Transverse colon (tissue), 4 donors: ENCODE measurements around the gene DALRD3. TPM values are rescaled to one million over a fixed set of nuclear protein-coding genes. Genes with fewer than 3 reads are reported as not detected.

Experiments
- DNase-seq: peaks from one replicate; pipeline ENCODE4 v3.0.0-alpha.2; 2019
- H3K27ac ChIP-seq, 4 donors: fragments of 200-600 bp; sonication (generic); 2 replicates each; pipeline ENCODE4 v1.5.1; 2016 to 2018; ENCODE audit warnings: inconsistent platforms in 4 of 4
- H3K27me3 ChIP-seq: fragments of 200-600 bp; sonication (generic); 2 replicates; pipeline ENCODE4 v1.5.1; 2017; ENCODE audit warnings: inconsistent platforms
- H3K36me3 ChIP-seq, 4 donors: fragments of 200-600 bp; sonication (generic); 2 replicates each; pipeline ENCODE4 v1.5.1; 2017 to 2019; ENCODE audit warnings: inconsistent platforms in 4 of 4
- H3K4me1 ChIP-seq, 4 donors: fragments of 200-600 bp; sonication (generic); 2 replicates each; pipeline ENCODE4 v1.5.1; 2017 to 2020; ENCODE audit warnings: inconsistent platforms in 4 of 4
- H3K4me3 ChIP-seq, 4 donors: fragments of 200-600 bp; sonication (generic); 1 replicate in 1 of 4; 2 replicates in 3 of 4; pipeline versions ENCODE4 v1.5.1 to v1.6.1; 2017 to 2019; ENCODE audit warnings: inconsistent platforms in 4 of 4
- H3K9me3 ChIP-seq, 2 donors: fragments of 200-600 bp; sonication (generic); 2 replicates each; pipeline ENCODE4 v1.5.1; 2017 to 2019; ENCODE audit warnings: inconsistent platforms in 2 of 2
- CTCF ChIP-seq, 5 experiments: fragments of 200-600 bp in 3 of 5; fragments of 450-650 bp in 2 of 5; sonication (generic) in 3 of 5; IDR thresholded peaks; 1 replicate in 2 of 5; 2 replicates in 3 of 5; pipeline ENCODE4 v1.5.1; 2016 to 2017; ENCODE audit warnings: antibody characterized with exemption in 5 of 5, inconsistent platforms in 3 of 5, mild to moderate bottlenecking in 2 of 5, moderate library complexity in 1 of 5
- EP300 ChIP-seq: sonication (generic); formaldehyde crosslinking; IDR thresholded peaks from one replicate; pipeline ENCODE4 v1.6.1; 2017; ENCODE audit warnings: antibody characterized with exemption, low read depth
- POLR2A ChIP-seq: fragments of 450-650 bp; IDR thresholded peaks from one replicate; pipeline ENCODE4 v1.6.1; 2016; ENCODE audit warnings: antibody characterized with exemption, mild to moderate bottlenecking, moderate library complexity
- POLR2AphosphoS5 ChIP-seq, 3 donors: sonication (generic); formaldehyde crosslinking; IDR thresholded peaks; one replicate each; pipeline ENCODE4 v1.6.1; 2016; ENCODE audit warnings: antibody characterized with exemption in 3 of 3
- WGBS, 2 donors: methylation state at CpG; one replicate each; pipeline ENCODE4 v1.1.5; 2018; ENCODE audit warnings: low coverage in 1 of 2; 5-methylcytosine and 5-hydroxymethylcytosine counted together
- in situ Hi-C, 4 donors: fragments of 200-750 bp; cut with MboI; loops; one replicate each; pipeline versions ENCODE4 v1.15.0 to v1.15.1; 2017; ENCODE audit warnings: low sequenced_read_pairs in 3 of 4, low pct_ligation_motif_present in 1 of 4, low pct_unique_long_range_greater_than_20kb in 1 of 4
- intact Hi-C: fragments of 100-400 bp; cut with DNase I; formaldehyde crosslinking; loops from one replicate; pipeline ENCODE4 v1.15.1; 2023; ENCODE audit warnings: low total_unique reads
- small RNA-seq, 4 donors: library from RNA; depleted of rRNA; stranded (forward); fragments of <200 nt; gene quantifications; one replicate each; pipeline ENCODE3, GENCODE V24; 2016
- total RNA-seq, 4 donors: library from RNA; depleted of rRNA; stranded (reverse); fragments of >200 nt; gene quantifications; one replicate each; pipeline ENCODE4 v1.1.0, GENCODE V29; 2016

DALRD3 gene
- total RNA-seq, 4 donors from 2014 or later: 30.4 to 136 (median 42.0) TPM

DNA sequence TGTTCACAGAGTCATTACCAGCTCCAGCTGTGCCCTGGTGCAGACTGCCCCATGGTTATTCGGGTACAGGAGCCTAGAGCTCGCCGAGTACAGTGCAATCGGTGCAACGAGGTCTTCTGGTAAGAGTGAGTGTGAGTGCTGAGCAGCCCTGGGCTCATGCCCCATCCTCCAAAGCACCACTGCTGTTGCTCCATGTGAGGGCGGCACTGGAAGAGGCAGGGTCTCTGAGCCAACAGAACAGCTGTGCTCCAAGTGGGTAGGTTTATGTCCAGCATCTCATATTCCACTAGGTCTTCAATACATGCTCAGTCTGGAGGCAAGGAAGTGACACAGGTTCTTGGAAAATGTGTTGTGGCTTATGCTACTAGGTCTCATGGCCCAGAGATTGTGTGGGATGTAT is 47.8 kb downstream of the DALRD3 start:
- 96% methylated on average over 6 of the region's 6 CpGs; no CpG with 5 or more reads in 1 of the 2 donors for WGBS, 2 donors
- DNase-seq: no peak
- no peaks in the 10 kb centered on the region for H3K9me3 ChIP-seq
- no peak overlapping the region for H3K4me3 ChIP-seq
- intact Hi-C loops (no loop called here), in situ Hi-C loops (no loop called here)
- TF ChIP-seq POLR2A (no peak), POLR2AphosphoS5 (IDR thresholded peaks at IDR 0.05) (no peak), EP300 (no peak), CTCF (IDR thresholded peaks at IDR 0.05) (no peak)
- no peak overlapping the region for H3K27ac ChIP-seq
- no peaks in the 10 kb centered on the region for H3K27me3 ChIP-seq
- H3K36me3 ChIP-seq: peaks cover 0 to 73% (median 31%) of the 10 kb centered on the region in 4 donors
- H3K4me1 ChIP-seq: peaks cover 0 to 21% (median 10%) of the 10 kb centered on the region in 4 donors

DNA sequence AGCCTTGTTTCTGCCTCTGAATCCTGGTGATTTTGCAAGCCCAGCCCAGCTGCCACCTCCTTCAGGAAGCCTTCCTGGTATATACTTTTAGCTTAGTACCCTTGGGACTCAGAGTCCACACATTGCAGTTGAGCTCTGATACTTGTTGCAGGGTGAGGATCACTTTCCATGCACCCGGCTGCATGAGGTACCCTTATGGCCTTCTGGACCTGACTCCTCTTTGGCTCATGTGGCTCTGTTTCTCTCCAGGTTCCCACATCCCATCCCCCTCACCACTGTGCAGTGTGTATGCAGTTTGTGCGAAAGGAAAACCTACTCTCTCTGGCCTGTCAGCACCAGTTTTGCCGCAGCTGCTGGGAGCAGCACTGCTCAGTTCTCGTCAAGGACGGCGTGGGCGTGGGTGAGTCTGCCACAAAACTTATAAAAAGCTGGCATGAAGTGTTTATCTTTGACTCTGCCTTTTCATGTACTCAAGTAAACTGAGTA is 51.5 kb downstream of the DALRD3 start:
- Histone ChIP-seq H3K9me3 (no peaks in the 10 kb centered on the region), H3K4me1 (peaks cover 0 to 30% (median 13%) of the 10 kb centered on the region in 4 donors), H3K27me3 (no peaks in the 10 kb centered on the region), H3K36me3 (peaks cover 0 to 38% (median 15%) of the 10 kb centered on the region in 4 donors), H3K27ac (peak overlapping the region in 3 of 4 donors; percentile 24 to 53 (median 40)), H3K4me3 (no peak overlapping the region)
- in situ Hi-C loops (no loop called here), intact Hi-C loops (no loop called here)
- no peak for TF ChIP-seq POLR2A
- WGBS, 2 donors: 37 to 67% methylated on average over 4 to 7 of the region's 7 CpGs
- DNase-seq: peak; percentile 41

GRCh38 chr3:48966367-48966766 is 52.0 kb downstream of the DALRD3 start:
- Histone ChIP-seq H3K27me3 (no peaks in the 10 kb centered on the region), H3K36me3 (peaks cover 0 to 33% (median 12%) of the 10 kb centered on the region in 4 donors), H3K9me3 (no peaks in the 10 kb centered on the region), H3K4me1 (peaks cover 0 to 30% (median 13%) of the 10 kb centered on the region in 4 donors), H3K4me3 (no peak overlapping the region), H3K27ac (peak overlapping the region; percentile 24 to 53 (median 38))
- DNase-seq: no peak
- 62 to 70% methylated on average over 3 of the region's 3 CpGs for WGBS, 2 donors
- in situ Hi-C loops (no loop called here), intact Hi-C loops (no loop called here)
- TF ChIP-seq POLR2AphosphoS5 (IDR thresholded peaks at IDR 0.05): no peak
- TF ChIP-seq CTCF (IDR thresholded peaks at IDR 0.05): no peak

Small RNA genes lying within 50 kb of the gene (small RNA-seq; reads per million reads assigned to genes)
- gene MIR191 (7,556 to 14,897 (median 13,428) reads per million in 4 donors), gene MIR425 (51.4 to 200 (median 75.7) reads per million in 4 donors)

Other genes starting within 250 kb of the DALRD3 start
- gene PRKAR2A, start 170.7 kb downstream of the DALRD3 start, total RNA-seq: 10 to 100 TPM; 20.3 to 59.1 (median 40.8) TPM
- 10 to 100 TPM in 3 of 4 donors, 1 to 10 TPM in 1; 8.4 to 83.8 (median 31.7) TPM for gene SLC25A20, start 119.7 kb downstream of the DALRD3 start, total RNA-seq
- 100 to 1,000 TPM in 3 of 4 donors, 10 to 100 TPM in 1; 82.6 to 269 (median 115) TPM for gene ARIH2, start 99.7 kb downstream of the DALRD3 start, total RNA-seq
- gene P4HTM, start 28.3 kb downstream of the DALRD3 start, total RNA-seq: 100 to 1,000 TPM in 1 of 4 donors, 10 to 100 TPM in 3; 43.4 to 100 (median 76.6) TPM
- gene WDR6, start 11.2 kb downstream of the DALRD3 start, total RNA-seq: 100 to 1,000 TPM in 3 of 4 donors, 10 to 100 TPM in 1; 76.0 to 162 (median 146) TPM
- 100 to 1,000 TPM in 1 of 4 donors, 10 to 100 TPM in 3; 30.4 to 125 (median 88.1) TPM for gene NDUFAF3, start 3.5 kb upstream of the DALRD3 start, total RNA-seq
- gene IMPDH2, start 10.8 kb upstream of the DALRD3 start, total RNA-seq: 100 to 1,000 TPM in 1 of 4 donors, 10 to 100 TPM in 3; 25.1 to 106 (median 72.7) TPM
- gene QRICH1, start 75.5 kb upstream of the DALRD3 start, total RNA-seq: 100 to 1,000 TPM in 1 of 4 donors, 10 to 100 TPM in 3; 76.4 to 122 (median 84.7) TPM
- 100 to 1,000 TPM; 403 to 873 (median 447) TPM for gene QARS1, start 86.2 kb upstream of the DALRD3 start, total RNA-seq
- 10 to 100 TPM; 66.5 to 86.2 (median 71.7) TPM for gene USP19, start 102.2 kb upstream of the DALRD3 start, total RNA-seq
- 100 to 1,000 TPM; 141 to 290 (median 177) TPM for gene LAMB2, start 114.5 kb upstream of the DALRD3 start, total RNA-seq
- gene CCDC71, start 147.8 kb upstream of the DALRD3 start, total RNA-seq: 10 to 100 TPM; 26.2 to 33.9 (median 31.3) TPM
- 10 to 100 TPM in 2 of 4 donors, 1 to 10 TPM in 2; 4.5 to 23.5 (median 13.4) TPM for gene KLHDC8B, start 153.0 kb upstream of the DALRD3 start, total RNA-seq